Heart left ventricle (tissue), 16 donors: ENCODE data around the gene EIF4E1B. TPM values are rescaled to one million over a fixed set of nuclear protein-coding genes. Genes with fewer than 3 reads are reported as not detected.

Source experiments
- ATAC-seq, 4 donors: fragments of 200-7000 bp; cut with Tn5 transposase; one replicate each; pipeline ENCODE4 v1.9.1; 2020 to 2022; ENCODE audit warnings: moderate library complexity in 4 of 4, mild to moderate bottlenecking in 3 of 4, moderate number of reproducible peaks in 1 of 4
- DNase-seq, 5 donors: peaks; one replicate each; pipeline ENCODE4 v3.0.0-alpha.2; 2020
- H3K27ac ChIP-seq, 12 donors: fragments of 200-600 bp; sonication (generic) in 4 of 12; one replicate each; pipeline versions ENCODE4 v1.5.0 to v1.8.0; 2016 to 2022; ENCODE audit warnings: mild to moderate bottlenecking in 2 of 12
- H3K27me3 ChIP-seq, 9 donors: fragments of 200-600 bp; sonication (generic) in 2 of 9; one replicate each; pipeline versions ENCODE4 v1.5.1 to v1.8.0; 2016 to 2022; ENCODE audit warnings: mild to moderate bottlenecking in 3 of 9
- H3K36me3 ChIP-seq, 9 donors: fragments of 200-600 bp; sonication (generic) in 2 of 9; one replicate each; pipeline versions ENCODE4 v1.5.0 to v1.8.0; 2018 to 2022; ENCODE audit warnings: mild to moderate bottlenecking in 2 of 9
- H3K4me1 ChIP-seq, 12 donors: fragments of 200-600 bp; sonication (generic) in 4 of 12; one replicate each; pipeline versions ENCODE4 v1.5.0 to v1.8.0; 2016 to 2022; ENCODE audit warnings: mild to moderate bottlenecking in 3 of 12
- H3K4me3 ChIP-seq, 12 donors: fragments of 200-600 bp; sonication (generic) in 4 of 12; one replicate each; pipeline versions ENCODE4 v1.5.0 to v1.8.0; 2017 to 2022; ENCODE audit warnings: mild to moderate bottlenecking in 9 of 12, moderate library complexity in 4 of 12
- H3K9me3 ChIP-seq, 12 donors: fragments of 200-600 bp; sonication (generic) in 4 of 12; one replicate each; pipeline versions ENCODE4 v1.5.0 to v1.8.0; 2016 to 2022; ENCODE audit warnings: mild to moderate bottlenecking in 1 of 12
- POLR2A ChIP-seq, 2 donors: fragments of 450-650 bp; IDR thresholded peaks; one replicate each; pipeline ENCODE4 v1.6.1; 2017; ENCODE audit warnings: antibody characterized with exemption in 2 of 2, mild to moderate bottlenecking in 2 of 2, moderate library complexity in 2 of 2
- WGBS, 4 donors: extraction: QIAGEN DNeasy Blood & Tissue Kit in 2 of 4; methylation state at CpG; one replicate each; pipeline versions ENCODE4 v1.1.5 to v1.1.7; 2013 to 2018; 5-methylcytosine and 5-hydroxymethylcytosine counted together
- intact Hi-C, 10 donors: fragments of 100-400 bp; cut with DNase I; formaldehyde crosslinking; loops; one replicate each; pipeline versions ENCODE4 v1.11.1 to v1.14.2; 2022
- polyA plus RNA-seq, 2 donors: library from polyadenylated mRNA; stranded (reverse); fragments of 200-250 nt; gene quantifications; one replicate each; pipeline ENCODE4 v1.2.3, GENCODE V29; 2013
- total RNA-seq, 9 donors: library from RNA; depleted of rRNA in 2 of 9; stranded (reverse); fragments of >200 nt in 2 of 9; fragmentation: NEBNext Ultra II Directional in 3 of 9; extraction: Animal tissue kit (Norgen Biotek cat#: 25700) in 3 of 9; gene quantifications; one replicate each; pipeline versions ENCODE4 v1.1.0 to v1.2.4, GENCODE V29; 2016 to 2023
- TF ChIP-seq, protein P1 (sequence below), 12 donors: fragments of 200-600 bp; sonication (generic) in 4 of 12; IDR thresholded peaks; one replicate each; pipeline versions ENCODE4 v1.5.0 to v1.8.0; 2018 to 2022; ENCODE audit warnings: antibody characterized with exemption in 12 of 12, mild to moderate bottlenecking in 5 of 12
- donor health status: ischemic (EF 13 %, LVEDD 7.1; RV severe dilation, severe dysfunction).
- donor health status: healthy with polysubstance abuse.
- donor health status: DM: no; HTN: yes; CAD: no.
- donor health status: DM: no; HTN: no; CAD: no.
- donor health status: ischemic (EF 25% LVEDD 6.9; RV normal size, moderate dysfunction).
- donor health status: ischemic (EF 25% LVEDD 5.7; RV mildly dilated, moderate dysfunction).
- donor health status: healthy.
- donor health status: DM: yes; HTN: yes; CAD: no.
- donor health status: ischemic (EF 35%, LVEDD 5.7; RV mildly dilated, moderate dysfunction).
- donor health status: nonischemic (EF 11% LVEDD 7.7; RV severe dilation, severe dysfunction).
- donor health status: DM: yes; HTN: yes; CAD: no.
- donor health status: PGD.
- donor health status: ischemic (EF 29% LVEDD 5.4; RV normal size, mild dysfunction).
- donor health status: nonischemic (EF 23%, LVEDD 6.1; RV moderate dilation, normal function).

Gene EIF4E1B
- total and polyA plus RNA-seq, 11 donors, result not detected

- DNase-seq (peak; percentile 72 to 81 (median 74)), ATAC-seq (no peak)
- no peaks in the 10 kb centered on the region for H3K9me3 ChIP-seq
- peaks cover 0 to 18% (median 5%) of the 10 kb centered on the region in 12 donors for H3K4me1 ChIP-seq
- whole genome bisulfite sequencing, 4 donors, result 10 to 11% (median 10%) methylated on average over 10 of the region's 10 CpGs
- H3K27me3 ChIP-seq, result peaks cover 0 to 27% (median 6%) of the 10 kb centered on the region in 9 donors
- intact Hi-C loops, result no loop called here
- no peaks in the 10 kb centered on the region for H3K36me3 ChIP-seq
- no peak overlapping the region for H3K4me3 ChIP-seq
- no peak for TF ChIP-seq POLR2A (IDR thresholded peaks at IDR 0.05)
- TF ChIP-seq, protein P1, sequence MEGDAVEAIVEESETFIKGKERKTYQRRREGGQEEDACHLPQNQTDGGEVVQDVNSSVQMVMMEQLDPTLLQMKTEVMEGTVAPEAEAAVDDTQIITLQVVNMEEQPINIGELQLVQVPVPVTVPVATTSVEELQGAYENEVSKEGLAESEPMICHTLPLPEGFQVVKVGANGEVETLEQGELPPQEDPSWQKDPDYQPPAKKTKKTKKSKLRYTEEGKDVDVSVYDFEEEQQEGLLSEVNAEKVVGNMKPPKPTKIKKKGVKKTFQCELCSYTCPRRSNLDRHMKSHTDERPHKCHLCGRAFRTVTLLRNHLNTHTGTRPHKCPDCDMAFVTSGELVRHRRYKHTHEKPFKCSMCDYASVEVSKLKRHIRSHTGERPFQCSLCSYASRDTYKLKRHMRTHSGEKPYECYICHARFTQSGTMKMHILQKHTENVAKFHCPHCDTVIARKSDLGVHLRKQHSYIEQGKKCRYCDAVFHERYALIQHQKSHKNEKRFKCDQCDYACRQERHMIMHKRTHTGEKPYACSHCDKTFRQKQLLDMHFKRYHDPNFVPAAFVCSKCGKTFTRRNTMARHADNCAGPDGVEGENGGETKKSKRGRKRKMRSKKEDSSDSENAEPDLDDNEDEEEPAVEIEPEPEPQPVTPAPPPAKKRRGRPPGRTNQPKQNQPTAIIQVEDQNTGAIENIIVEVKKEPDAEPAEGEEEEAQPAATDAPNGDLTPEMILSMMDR (IDR thresholded peaks at IDR 0.05), result no peak
- no peak overlapping the region for H3K27ac ChIP-seq
Measured at GRCh38 chr5:176611435-176611834, 19.0 kb upstream of the EIF4E1B start.

GRCh38 chr5:176612008-176612407, 18.5 kb upstream of the EIF4E1B start:
- 80 to 86% (median 83%) methylated on average over 6 of the region's 6 CpGs for WGBS, 4 donors
- Histone ChIP-seq H3K4me3 (no peak overlapping the region), H3K36me3 (no peaks in the 10 kb centered on the region), H3K4me1 (peaks cover 0 to 18% (median 5%) of the 10 kb centered on the region in 12 donors), H3K27ac (no peak overlapping the region), H3K9me3 (no peaks in the 10 kb centered on the region), H3K27me3 (peaks cover 0 to 33% (median 10%) of the 10 kb centered on the region in 9 donors)
- TF ChIP-seq, protein P1 (IDR thresholded peaks at IDR 0.05), result no peak
- TF ChIP-seq POLR2A (IDR thresholded peaks at IDR 0.05), result no peak
- no peak for DNase-seq
- intact Hi-C loops, result no loop called here
- ATAC-seq, result no peak

DNA sequence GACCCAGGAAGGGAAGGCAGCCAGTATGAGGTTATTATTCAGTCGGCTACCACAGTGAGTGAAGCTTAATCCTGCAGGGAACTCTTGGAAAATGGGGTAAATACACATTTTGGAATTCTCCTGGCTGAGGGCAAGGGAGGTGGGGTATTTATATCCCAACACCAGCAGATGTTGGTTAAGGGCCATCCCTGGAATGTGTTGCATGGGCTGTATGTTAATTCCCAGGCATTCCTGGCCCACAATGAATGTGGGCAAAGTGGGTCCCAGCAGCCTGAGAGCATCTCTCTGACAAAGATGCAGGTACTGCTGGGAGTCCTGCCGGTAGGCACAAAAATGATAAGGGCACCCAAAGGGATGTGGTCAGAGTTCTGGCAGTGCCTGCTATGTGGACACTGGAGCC, 17.6 kb upstream of the EIF4E1B start:
- ATAC-seq (no peak), DNase-seq (no peak)
- Histone ChIP-seq H3K9me3 (no peaks in the 10 kb centered on the region), H3K27me3 (peaks cover 0 to 42% (median 14%) of the 10 kb centered on the region in 9 donors), H3K4me1 (peaks cover 0 to 18% (median 5%) of the 10 kb centered on the region in 12 donors), H3K36me3 (no peaks in the 10 kb centered on the region), H3K4me3 (no peak overlapping the region), H3K27ac (no peak overlapping the region)
- intact Hi-C loops, result no loop called here
- WGBS, 4 donors, result 61 to 70% (median 62%) methylated on average over 2 of the region's 2 CpGs
- TF ChIP-seq POLR2A (IDR thresholded peaks at IDR 0.05), result no peak
- TF ChIP-seq, protein P1 (IDR thresholded peaks at IDR 0.05), result no peak

DNA sequence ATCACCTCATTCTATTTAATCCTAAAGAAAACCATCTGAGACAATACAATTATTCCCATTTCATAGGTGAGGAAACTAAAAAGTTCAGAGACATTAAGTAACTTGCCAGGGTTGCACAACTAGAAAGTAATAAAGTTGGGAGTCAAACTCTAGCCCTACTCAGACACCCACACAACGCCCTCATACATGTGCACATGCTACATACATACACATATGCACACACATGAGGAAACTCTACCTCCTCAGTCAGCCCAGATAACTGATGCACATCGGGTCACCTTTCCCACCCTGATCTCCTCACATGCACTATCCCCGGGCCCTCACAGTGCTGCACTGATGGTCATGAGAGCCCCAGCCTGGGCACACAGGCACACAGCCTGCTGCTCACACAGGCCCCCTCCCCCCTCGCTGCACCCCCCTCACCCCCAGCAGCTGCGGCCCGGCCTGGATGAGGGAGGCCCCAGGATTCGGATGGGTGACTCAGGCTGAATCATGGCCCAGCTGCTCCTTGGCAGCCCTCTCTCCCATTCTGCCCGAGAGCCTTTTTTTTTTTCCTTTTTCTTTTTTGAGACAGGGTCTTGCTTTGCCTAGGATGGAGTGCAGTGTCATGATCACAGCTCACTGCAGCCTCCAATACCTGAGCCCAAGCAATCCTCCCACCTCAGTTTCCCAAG, 15.5 kb upstream of the EIF4E1B start:
- Histone ChIP-seq H3K4me3 (no peak overlapping the region), H3K27me3 (peaks cover 14 to 62% (median 35%) of the 10 kb centered on the region in 9 donors), H3K27ac (no peak overlapping the region), H3K4me1 (peaks cover 0 to 21% (median 11%) of the 10 kb centered on the region in 12 donors), H3K9me3 (no peaks in the 10 kb centered on the region), H3K36me3 (no peaks in the 10 kb centered on the region)
- 54 to 67% (median 58%) methylated on average over 8 of the region's 8 CpGs for WGBS, 4 donors
- no peak for ATAC-seq
- TF ChIP-seq, protein P1 (IDR thresholded peaks at IDR 0.05), result no peak
- TF ChIP-seq POLR2A (IDR thresholded peaks at IDR 0.05), result no peak
- intact Hi-C loops, result no loop called here
- no peak for DNase-seq
